GM19351 (cell line): ENCODE measurements around the gene IQCK.

Source experiments
- ATAC-seq: cut with Tn5 transposase; IDR thresholded peaks from one replicate; pipeline ENCODE4 v1.9.1; 2021; ENCODE audit warnings: mild to moderate bottlenecking, moderate library complexity; ENCODE audit not compliant: unreplicated experiment

Gene IQCK

DNA sequence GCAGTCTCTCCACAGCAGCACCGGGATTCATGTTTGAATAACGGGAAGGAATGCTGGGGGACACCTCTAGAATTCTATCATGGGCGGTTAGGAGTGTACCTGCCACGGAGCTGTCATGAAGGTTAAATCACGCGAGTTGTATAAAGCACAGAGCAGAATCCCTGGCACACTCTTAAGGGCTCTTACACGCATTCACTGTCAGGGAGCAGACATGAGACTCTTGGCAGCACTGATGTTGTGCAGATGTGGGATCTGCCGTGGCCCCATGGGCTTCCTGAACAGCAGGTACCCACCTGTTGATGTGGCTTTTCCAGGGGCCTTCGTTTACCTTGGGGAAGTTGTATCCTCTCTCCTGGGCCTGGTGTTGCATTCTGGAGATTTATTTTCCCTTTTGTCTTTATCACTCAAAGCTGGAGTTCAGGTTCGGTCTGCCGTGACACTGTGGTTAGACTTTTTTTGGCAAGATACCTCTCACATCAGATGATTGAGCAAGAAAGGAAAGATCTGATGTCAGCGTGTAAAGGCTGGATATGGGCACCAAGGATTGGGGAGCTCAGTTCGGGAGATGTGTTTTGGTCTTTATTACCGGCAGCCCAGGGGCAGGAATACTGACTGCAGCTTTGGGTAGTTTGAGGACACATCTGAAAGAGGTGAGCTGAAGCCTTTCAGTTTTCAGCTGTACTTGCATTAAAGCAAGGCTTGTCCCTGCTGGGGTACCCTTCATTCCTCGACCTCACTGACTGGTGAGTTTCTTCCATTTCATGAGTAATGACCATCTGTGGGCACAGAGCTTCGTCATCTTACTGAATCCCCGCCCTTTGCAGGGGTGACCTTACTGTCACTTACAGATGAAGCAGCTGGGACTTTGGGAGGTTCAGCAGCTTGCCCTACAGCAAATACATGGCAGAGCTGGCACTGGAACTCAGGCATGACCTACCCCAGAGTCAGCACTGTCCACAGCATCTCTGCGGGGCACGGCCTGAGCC lies 19.3 kb upstream of the IQCK start:
- no peak for ATAC-seq

DNA sequence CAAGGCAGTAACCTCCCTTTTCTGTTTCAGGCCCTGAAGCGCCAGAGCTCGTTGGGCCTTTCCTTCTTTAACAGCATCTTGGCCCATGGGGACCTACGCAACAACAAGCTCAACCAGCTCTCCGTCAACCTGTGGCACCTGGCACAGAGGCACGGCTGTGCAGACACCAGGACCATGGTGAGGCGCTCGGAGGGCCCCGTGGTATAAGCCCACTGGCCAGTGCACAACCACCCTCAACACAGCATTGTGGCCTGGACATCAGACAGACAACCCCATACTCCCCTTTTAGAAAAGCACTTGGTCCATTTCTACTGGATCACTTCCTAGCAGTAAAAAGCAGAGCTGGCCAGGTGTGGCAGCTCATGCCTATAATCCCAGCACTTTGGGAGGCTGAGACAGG lies 18.6 kb upstream of the IQCK start:
- ATAC-seq, result no peak

DNA sequence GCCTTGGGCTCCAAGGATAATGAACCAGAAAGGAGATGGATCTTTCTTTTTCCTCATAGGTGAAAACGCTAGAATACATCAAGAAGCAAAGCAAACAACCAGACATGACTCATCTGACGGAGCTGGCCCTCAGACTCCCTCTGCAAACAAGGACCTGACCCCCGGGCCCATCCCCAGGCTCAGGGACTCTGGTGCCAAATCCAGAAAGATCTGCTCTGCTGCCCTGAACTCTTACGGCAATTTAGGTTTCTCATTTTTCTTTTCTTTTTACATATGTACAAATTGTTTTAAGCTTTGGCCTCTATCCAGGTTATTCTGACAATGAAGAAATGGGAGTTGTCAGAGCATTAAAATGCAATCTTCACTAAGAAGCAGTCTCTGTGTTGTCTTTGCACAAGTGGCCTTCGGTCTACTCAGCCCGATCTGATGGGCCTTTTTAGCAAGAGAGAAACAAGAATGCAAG lies 17.7 kb upstream of the IQCK start:
- no peak for ATAC-seq

DNA sequence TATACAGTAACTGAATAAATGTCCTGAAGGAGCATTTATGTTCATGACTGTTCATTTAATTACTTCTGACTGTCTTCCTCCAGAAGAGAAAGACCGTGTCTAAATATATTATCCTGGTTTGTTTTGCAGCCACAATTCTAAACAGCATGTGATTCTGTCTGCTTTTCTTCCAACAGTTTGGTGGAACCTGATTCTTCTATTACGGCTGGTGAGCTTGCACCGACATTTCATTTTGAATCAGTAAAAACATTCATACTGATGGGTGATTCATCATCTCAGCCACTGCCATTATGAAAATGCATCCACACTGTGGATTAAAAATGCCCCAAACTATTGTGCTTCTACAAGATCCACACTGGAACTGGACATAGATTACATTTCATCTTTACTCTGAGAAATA lies 17.0 kb upstream of the IQCK start:
- ATAC-seq, result no peak

DNA sequence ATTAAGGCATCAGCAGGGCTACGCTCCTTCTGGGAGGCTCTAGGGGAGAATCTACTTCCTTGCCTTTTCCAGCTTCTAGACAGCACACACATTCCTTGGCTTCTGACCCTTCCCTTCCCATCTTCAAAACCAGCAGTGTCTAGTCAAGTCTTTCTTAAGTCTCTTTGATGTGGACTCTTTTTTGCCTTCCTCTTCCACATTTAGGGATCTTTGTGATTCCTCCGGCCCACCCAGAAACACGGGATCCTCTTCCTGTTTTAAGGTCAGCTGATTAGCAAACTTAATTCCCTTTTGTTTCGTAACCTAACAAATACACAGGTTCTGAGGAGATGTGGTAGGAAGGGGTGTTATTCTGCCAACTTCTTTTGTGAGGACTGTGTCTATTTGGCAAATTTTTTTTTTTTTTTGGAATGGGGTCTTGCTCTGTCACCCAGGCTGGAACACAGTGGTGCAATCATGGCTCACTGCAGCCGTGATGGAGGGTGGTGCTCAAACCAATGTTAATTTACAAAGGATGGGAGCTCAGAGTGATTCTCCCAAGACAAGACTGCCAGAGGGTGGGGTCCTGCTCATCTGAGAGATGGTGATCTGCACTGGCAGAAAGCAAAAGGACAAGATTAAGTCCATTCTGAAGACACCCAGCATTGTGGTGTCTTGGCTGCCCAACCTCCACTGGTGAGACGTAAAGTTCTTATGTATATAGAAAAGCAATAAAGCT lies 14.7 kb upstream of the IQCK start:
- no peak for ATAC-seq

DNA sequence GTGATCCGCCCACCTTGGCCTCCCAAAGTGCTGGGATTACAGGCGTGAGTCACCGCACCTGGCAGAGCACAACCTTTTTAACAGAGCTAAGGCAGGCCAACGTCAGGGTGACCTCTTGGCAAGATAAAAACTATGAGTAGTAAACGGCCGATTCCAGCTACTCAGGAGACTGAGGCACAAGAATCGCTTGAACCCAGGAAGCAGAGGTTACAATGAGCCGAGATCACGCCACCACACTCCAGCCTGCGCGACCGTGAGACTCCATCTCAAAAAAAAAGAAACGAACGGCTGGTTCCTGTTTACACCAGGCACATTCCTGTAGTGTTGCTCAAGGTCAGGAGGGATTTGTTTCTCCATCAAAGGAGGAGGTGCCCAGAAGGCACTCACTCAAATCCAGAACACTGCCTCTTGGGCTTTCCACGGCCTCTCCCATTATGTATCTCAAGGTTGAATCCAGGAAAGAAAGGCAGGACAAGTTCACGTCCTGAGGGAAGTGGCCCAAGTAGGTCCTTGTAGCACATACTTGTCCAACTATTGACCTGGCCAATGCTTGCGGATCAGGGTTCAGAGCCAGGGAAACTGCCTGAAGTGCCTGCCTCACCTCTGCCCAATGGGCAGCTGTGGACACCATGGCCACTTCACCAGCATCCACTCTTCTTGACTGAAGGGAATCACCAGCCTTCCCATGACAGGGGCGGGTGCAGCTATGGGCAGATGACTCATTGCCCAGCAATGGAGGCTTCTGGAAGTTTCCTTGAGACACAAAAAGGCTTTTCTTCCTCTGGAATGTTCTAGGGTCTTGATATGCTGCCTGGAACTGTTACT lies 13.5 kb upstream of the IQCK start:
- no peak for ATAC-seq

DNA sequence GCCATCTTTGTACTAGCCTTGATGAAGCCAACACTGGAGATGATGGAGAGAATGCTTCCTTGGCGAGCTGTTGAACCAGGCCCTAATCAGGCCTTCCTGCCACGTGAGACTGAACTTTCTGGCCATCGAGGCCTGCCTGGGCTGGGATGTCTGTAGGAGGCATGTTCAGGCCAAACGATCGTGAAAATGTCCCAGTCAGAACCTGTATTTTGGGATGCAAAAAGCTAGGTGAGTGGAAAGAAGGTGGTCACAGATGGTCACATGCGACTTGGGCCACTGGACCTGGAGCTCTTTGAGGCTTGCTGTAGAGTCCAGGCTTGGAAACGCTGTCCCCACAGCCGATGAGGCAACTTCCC lies 12.9 kb upstream of the IQCK start:
- no peak for ATAC-seq

DNA sequence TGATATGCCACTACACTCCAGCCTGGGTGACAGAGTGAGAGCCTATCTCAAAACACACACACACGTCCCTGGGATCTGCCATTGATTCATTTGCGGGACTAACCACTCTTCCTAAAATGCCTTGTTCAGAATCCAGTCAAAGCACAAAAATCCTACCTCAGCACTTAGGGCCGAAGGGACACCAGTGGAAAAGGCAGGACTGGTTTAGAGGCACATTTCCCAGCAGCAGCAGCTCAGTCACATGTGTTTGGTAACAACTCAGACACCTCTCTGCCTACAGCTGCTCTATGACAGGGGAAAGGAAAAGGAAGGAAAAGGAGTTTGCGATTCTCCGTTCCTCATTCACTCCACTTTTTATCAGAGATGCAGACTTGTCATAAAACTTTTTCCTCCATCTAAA lies 12.2 kb upstream of the IQCK start:
- no peak for ATAC-seq

DNA sequence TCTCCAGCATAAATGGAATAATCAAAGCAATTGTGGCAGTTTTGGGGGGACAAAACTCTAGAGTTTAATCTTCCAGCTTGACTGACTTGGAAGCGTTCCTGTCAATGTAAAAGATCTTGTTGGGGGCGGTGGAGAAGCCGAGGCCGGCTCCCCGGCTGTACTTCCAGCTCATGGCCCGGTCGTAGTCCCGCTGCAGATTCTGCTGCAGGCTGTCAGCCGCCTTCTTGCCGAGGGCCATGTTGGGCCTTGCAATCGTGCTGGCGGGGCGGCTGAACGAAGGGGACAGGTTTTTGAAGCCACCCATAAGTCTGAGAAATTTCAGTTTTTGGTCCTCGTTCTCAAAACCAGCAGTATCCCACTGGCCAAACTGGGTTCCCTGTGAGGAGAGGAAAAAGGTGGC lies 11.2 kb upstream of the IQCK start:
- ATAC-seq, result no peak

DNA sequence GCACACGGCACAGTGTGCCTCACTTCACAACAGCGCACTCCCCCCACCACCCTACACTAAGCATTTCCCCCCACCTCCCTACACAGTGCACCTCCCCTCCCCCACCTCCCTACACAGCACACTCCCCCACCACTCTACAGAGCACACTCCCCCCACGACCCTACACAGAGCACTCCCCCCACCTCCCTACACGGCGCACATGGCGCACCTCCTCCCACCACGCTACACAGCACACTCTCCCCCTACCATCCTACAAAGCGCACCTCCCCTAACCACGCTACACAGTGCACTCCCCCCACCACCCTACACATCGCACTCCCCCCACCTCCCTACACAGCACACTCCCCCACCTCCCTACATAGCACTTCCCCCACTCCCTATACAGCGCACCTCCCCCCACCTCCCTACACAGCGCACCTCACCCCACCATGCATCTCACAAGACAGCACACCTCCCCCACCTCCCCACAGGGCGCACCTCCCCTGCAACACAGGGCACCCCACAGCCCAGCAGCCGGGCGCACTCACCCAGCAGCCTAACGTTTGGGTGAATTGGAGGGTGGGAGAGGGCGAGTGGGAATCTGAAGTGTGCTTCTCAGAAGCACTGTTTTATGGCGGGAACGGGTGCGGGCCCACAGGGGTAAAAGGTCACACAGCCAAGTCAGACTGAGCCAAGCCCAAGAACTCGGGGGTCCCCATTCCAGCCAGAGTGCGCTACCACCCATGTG lies 10.3 kb upstream of the IQCK start:
- no peak for ATAC-seq

DNA sequence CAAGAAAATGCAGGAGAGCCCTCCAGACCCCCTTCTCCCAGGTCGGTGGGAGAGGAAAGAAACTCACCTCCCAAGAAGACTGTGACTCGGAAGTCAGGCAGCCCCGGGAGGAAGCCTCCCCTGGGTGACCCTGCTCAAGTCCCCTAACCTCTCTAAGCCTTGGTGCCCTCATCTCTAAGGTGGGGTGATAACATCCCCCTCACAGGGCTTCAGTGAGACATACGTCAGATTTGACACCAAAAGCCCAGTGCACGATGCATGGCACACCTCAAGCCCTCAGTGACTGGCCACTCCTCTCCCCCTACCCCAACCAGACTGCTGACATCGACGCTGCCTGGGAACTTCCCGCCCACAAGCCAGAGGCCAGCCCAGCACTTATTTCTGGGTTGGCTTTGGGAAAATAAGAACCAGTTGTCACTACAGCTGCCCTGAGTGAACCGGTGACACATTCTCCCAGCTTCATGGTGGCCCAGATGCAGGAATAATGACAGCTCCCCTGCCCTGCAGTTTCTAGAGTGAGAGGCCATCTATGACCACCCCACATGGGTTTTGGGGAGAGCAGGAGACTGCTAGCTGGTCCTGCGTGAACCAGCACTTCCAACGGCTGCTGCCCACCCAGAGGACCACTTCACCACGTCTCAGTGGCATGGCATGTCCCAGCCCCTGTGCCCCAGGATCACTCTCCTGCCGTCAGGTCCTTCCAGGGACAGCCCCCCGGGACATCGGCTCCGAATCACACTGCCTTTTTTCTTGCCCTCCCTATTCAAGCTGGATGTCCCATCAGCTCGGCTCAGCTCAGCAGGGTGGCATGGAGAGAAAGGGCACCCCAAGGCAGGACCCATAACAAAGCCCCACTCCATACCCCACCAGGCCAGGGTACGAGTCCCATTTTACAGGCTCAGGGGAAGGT lies 9.5 kb upstream of the IQCK start:
- ATAC-seq, result no peak

DNA sequence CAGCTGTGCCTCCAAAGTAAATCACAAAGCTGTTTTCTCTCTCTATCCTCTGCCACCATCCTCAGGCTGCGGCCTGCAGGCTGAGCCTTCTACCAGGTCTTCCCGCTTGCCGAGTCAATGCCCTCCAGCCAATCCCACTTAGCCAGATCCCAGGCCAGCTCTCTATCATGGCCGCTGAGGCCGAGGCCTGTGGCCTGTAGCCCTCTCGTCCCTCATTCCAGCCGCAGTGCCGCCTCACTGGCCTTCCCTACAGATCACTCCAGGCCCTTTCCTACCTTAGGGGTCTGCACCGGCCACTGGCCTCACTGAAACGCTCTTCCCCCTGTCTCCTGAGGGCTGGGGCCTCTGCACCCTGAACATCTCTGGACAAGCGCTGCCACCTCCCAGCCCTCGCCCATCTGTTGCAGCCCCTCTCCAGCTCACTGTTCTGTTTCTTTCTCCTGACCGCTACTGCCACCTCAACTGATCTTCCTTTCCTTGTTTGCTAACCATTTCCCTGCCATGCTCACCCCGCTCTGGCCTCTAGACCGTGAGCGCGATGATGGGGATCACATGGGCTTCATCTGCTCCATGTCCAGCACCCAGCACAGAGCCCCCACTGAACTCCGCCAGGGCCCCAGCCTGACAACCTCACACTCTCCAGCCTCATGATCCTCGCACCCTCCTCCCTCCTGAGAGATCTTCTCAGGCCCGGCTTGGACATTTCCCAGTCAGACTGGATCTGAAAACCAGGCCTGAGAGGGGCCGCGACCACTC lies 8.5 kb upstream of the IQCK start:
- ATAC-seq, result no peak

DNA sequence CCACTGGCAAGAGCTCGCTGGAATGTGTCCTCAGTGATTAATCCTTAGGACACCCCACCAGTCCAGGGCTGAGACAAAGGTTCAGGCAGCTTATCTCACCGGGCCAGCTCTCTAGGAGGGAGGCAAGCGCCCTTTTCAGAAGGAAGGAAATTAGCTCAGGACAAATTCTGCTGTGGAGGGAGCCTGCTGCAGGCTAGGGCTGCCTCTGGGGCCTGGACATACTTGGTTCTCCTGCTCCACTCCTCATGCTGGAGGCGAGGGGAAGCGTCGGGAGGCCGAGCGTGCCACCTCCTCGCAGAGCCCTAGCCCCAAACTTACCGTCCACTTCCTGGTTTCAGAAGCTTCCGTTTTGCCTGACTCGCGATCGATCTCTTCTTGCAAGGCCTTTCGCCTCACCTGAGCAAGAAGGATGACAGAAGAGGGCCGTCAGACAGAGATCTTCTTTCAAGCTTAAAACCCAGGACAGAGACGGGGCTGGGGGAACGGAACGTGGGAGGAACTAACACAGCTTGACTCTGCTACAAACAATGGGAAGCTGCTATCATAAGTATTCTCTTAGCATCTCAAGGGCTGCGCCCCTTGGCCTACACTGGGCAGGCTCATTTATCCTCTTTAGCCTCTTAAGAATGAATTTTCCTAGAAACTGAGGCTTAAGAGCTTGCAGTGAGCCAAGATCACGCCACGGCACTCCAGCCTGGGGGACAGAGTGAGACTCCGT lies 7.7 kb upstream of the IQCK start:
- ATAC-seq, result no peak

DNA sequence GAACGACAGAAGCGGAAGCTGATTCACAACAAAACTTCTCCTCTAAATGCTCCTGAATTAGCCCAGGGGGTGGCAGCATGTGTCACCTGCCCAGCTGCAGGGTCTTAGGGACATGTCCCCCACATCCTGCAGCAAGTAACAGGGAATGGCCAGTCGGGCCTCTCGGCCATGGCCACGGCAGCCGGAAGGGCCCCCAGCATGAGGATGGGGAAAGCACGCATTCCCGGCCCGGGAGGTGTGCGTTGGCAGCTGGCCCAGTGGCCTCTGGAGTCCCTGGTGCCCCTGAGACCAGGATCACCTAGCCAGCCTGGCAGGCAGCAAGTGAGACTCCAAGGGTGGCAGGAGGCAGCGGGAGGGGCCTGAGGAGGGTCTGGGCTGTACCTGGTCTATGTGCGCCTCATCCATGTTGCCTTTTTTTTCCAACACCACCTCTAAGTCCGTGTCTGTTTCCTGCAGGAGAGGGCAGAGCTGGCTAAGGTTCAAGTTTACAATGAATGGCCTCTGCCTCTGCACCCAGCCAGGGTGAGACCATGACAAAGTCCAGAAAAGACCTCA lies 7.0 kb upstream of the IQCK start:
- no peak for ATAC-seq

DNA sequence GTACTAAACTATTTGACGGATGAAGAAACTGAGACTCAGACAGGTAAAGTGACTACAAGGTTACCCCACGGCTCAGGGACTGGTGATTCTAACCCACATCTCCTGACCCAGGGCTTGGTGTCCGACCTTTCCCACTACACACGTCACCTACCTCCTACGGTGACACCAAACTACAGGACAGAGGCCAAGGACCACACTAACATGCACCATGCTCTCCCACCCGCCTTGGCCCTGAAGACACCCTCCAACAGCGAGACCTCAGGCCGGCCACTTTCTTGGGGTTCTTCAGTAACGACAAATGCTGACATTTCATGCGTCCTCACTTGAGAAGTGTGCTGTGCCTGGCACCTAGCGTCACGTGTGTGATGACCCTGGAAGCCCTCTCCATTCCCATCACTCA lies 6.4 kb upstream of the IQCK start:
- ATAC-seq, result no peak

DNA sequence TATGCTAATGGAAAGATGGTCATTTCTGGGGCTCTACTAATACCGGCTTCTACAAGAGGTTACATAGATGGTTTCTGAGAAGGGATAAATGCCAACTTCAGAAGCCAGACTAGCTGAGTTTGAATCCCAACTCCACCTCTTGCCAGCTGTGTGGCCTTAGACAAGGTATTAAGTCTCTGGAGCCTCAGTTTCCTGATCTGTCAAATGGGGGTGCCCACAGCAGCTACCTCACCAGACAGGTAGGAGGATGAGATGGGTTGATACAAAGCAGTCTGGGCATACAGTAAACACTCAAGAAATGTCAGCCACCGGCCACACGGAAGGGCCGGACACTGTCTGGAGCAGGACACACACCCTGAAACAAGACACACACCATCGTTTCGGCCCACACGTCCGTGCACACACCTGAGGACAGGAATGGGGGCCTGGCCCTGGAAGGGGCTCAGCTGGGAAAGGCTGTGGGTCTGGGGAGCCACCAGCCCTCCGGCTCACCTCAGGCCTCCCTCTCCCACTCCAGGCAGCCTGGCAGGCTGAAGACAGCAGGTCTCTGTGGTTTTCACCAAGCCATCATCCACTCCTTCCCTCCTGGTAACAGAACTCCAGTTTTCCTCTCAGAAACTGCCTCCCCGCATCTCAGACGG lies 5.5 kb upstream of the IQCK start:
- ATAC-seq, result no peak

DNA sequence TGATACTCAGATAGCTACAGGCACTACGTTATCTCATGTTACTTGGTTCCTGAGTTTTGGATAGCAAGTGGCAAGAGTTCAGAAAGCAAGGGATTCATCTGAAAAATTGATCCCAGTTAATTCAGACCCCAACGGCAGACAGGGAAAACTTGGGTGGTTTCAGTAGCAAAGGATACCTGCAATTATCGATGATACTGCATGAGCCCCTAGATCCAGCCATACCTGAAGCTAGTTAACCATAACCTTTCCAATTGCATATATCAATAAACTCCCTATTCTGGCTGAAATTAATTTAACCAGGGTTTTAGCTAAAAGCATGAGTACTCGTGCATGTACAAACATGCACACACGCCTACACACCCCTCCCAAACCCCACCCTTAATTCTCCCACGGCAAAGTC lies 4.4 kb upstream of the IQCK start:
- ATAC-seq, result no peak

DNA sequence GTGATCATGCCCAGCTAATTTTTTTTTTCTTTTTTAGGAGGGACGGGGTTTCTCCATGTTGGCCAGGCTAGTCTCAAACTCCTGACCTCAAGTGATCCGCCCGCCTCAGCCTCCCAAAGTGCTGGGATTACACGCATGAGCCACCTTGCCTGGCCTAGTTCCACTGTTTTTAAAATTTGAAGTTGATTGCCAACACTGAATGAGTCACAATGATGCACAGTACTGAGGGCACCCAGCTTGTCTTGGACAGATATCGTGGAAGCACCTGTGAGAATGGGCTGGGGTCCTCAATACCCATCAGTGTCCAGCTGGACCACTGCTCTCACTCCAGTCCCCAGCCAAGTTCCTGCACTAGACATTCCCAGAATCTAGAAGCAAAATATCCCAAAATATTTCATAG lies 2.5 kb upstream of the IQCK start:
- ATAC-seq, result no peak
